NOMO-1 treated with dmso at 0.1 percent for 144 hours (cell line): ENCODE measurements around the gene ZCCHC8.
"Not testable (repeated sequence)": the region's sequence is repeated elsewhere in the genome, so short reads cannot be mapped to it uniquely, and the experiment has no call there.

Source experiments
- DNase-seq: peaks from one replicate; lab custom pipeline; 2025; ENCODE audit not compliant: unreplicated experiment; lab: John Stamatoyannopoulos, UW

Gene ZCCHC8

DNA sequence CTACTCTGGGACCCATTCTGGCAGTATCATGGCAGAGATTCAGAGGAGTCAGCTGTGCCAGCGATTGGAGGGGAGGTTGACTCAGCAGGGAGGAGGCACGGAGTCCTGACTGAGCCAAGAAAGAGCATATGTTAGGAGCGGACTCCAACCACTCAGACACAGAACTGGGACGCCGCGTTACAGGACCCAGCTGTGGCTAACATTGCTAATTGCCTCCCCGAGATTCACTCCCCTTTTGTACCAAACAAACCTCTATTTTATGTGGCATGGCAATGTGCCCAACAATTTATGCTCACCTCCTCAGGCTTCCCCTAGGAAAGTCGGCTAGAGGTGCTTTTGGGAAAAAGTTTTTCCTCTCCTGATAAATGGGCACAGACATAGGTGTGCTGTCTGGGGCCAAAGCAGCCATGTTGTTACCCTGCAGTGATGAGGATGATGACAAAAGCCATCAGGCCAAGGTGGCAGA is 63.0 kb downstream of the ZCCHC8 start:
- no peak for DNase-seq

DNA sequence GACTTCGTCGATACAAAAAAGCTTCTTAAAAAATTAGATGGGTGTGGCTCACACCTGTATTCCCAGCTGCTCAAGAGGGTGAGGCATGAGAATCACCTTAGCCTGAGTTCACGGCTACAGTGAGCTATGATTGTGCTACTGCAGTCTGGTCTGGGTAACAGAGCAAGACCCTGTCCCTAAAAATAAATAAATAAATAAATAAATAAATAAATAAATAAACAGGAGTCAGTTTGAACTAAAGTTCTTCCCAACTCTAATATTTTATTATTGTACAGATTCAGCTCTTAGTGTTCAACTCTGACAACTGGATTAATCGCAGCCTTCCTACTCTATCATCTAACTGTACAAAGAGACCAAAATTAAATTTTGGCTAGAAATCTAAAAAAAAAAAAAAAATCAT is 65.5 kb downstream of the ZCCHC8 start:
- DNase-seq: no peak

- DNase-seq: not testable (repeated sequence)
Observed at GRCh38 chr12:122429043-122429442, 71.7 kb downstream of the ZCCHC8 start.

DNA sequence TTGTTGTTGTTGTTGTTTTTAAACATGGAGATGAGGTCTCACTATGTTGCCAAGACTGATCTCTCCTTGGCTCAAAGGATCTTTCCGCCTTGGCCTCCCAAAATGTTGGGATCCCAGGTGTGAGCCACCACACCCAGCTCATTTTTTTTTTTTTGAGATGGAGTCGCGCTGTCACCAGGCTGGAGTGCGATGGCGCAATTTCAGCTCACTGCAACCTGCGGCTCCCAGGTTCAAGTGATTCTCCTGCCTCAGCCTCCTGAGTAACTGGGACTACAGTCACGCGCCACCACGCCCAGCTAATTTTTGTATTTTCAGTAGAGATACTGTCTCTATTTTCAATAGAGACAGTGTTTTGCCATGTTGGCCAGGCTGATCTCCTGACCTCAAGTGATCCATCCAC is 73.3 kb downstream of the ZCCHC8 start:
- no peak for DNase-seq

GRCh38 chr12:122423258-122424165 is 77.2 kb downstream of the ZCCHC8 start:
- peak; percentile 11 for DNase-seq

- no peak for DNase-seq
Observed at GRCh38 chr12:122422730-122423257, 77.9 kb downstream of the ZCCHC8 start.

GRCh38 chr12:122421821-122422729 is 78.7 kb downstream of the ZCCHC8 start, which contains the start of gene CLIP1:
Gene CLIP1 (minus strand): TSS chr12:122422669. CDS start chr12:122380452, 42,217 bp downstream.
- DNase-seq: peak; percentile 54
